A549 (cell line): Measurements from ENCODE around the gene LRRC47. TPM values are rescaled to one million over a fixed set of nuclear protein-coding genes. Genes with fewer than 3 reads are reported as not detected.

Experiments
- ATAC-seq, 2 experiments: fragments of 200-7000 bp in 1 of 2; fragments of >200 bp in 1 of 2; cut with Nextera tagmentation in 1 of 2; cut with Tn5 transposase in 1 of 2; 3 replicates each; pipeline versions ENCODE4 v1.8.0 to v1.9.1; 2018 to 2020; ENCODE audit warnings: mild to moderate bottlenecking in 1 of 2, moderate library complexity in 1 of 2
- CTCF ChIA-PET: fragments of 300-600 bp; sonication (Branson Sonifier 250); formaldehyde crosslinking; extraction: SDS; loops from one replicate; lab custom pipeline; 2021; ENCODE audit warnings: antibody characterized with exemption, inconsistent platforms; lab: Yijun Ruan, JAX
- POLR2A ChIA-PET: fragments of 350-600 bp; formaldehyde crosslinking; extraction: SDS; loops from one replicate; lab custom pipeline; 2021; ENCODE audit warnings: antibody characterized with exemption, inconsistent platforms; lab: Yijun Ruan, JAX
- DNase-seq, 2 experiments: peaks; one replicate each; pipeline versions ENCODE4 v3.0.0 to v3.0.0-alpha.2; 2011 to 2016; ENCODE audit warnings: low read depth in 1 of 2, low spot score in 1 of 2
- FAIRE-seq: peaks from 2 replicates; lab custom pipeline; 2011; peaks lifted over from hg19 to GRCh38; lab: Jason Lieb, UNC
- H3K27ac ChIP-seq, 2 experiments: fragments of >200 bp; sonication (Bioruptor Twin); formaldehyde crosslinking; 3 replicates each; pipeline ENCODE4 v1.5.1; 2016 to 2017
- H3K4me1 ChIP-seq: fragments of >200 bp; sonication (Bioruptor Twin); formaldehyde crosslinking; 3 replicates; pipeline ENCODE4 v1.6.1; 2016
- H3K4me2 ChIP-seq: fragments of >200 bp; sonication (Bioruptor Twin); formaldehyde crosslinking; 3 replicates; pipeline ENCODE4 v1.6.1; 2016
- H3K4me3 ChIP-seq: fragments of >200 bp; sonication (Bioruptor Twin); formaldehyde crosslinking; 3 replicates; pipeline ENCODE4 v1.5.1; 2016
- H3K9me3 ChIP-seq: fragments of >200 bp; sonication (Bioruptor Twin); formaldehyde crosslinking; 3 replicates; pipeline ENCODE4 v1.6.1; 2016
- BHLHE40 ChIP-seq: IDR thresholded peaks from 2 replicates; pipeline ENCODE4 v1.6.1; 2012; ENCODE audit warnings: low read depth, low read length, inconsistent platforms
- CBX2 ChIP-seq: fragments of 200-600 bp; sonication (generic); IDR thresholded peaks from 2 replicates; pipeline ENCODE4 v1.6.1; 2016; ENCODE audit warnings: low read depth, mild to moderate bottlenecking, borderline replicate concordance
- CHD2 ChIP-seq: fragments of 150-350 bp; IDR thresholded peaks from 2 replicates; pipeline ENCODE4 v1.6.1; 2014; ENCODE audit warnings: low read length; ENCODE audit not compliant: partially characterized antibody
- CHD4 ChIP-seq: fragments of 200-600 bp; sonication (generic); IDR thresholded peaks from 2 replicates; pipeline ENCODE4 v1.6.1; 2016; ENCODE audit warnings: antibody characterized with exemption, mild to moderate bottlenecking, borderline replicate concordance
- FOSB ChIP-seq: fragments of 250-450 bp; sonication (Bioruptor Pico); IDR thresholded peaks from 2 replicates; pipeline ENCODE4 v1.5.0; 2020; ENCODE audit warnings: mild to moderate bottlenecking, moderate library complexity
- FOSL2 ChIP-seq, 2 experiments: fragments of 450-650 bp in 1 of 2; fragments of >200 bp in 1 of 2; sonication (Bioruptor Twin) in 1 of 2; formaldehyde crosslinking; IDR thresholded peaks; 2 replicates each; pipeline versions ENCODE4 v1.5.0 to v1.6.1; 2016 to 2020; ENCODE audit warnings: mild to moderate bottlenecking in 1 of 2, moderate library complexity in 1 of 2
- JUN ChIP-seq, 2 experiments: fragments of >200 bp; sonication (Bioruptor Twin); formaldehyde crosslinking; IDR thresholded peaks; 2 replicates in 1 of 2; 3 replicates in 1 of 2; pipeline ENCODE4 v1.6.1; 2016 to 2017
- KDM5A ChIP-seq: fragments of 200-600 bp; sonication (generic); IDR thresholded peaks from 2 replicates; pipeline ENCODE4 v1.6.1; 2016; ENCODE audit warnings: antibody characterized with exemption, mild to moderate bottlenecking
- MAFK ChIP-seq: fragments of 450-650 bp; IDR thresholded peaks from 2 replicates; pipeline ENCODE4 v1.6.1; 2014; ENCODE audit not compliant: partially characterized antibody
- MAZ ChIP-seq: fragments of 150-350 bp; IDR thresholded peaks from 2 replicates; pipeline ENCODE4 v1.6.1; 2014; ENCODE audit warnings: antibody characterized with exemption, low read depth, low read length, borderline replicate concordance
- MYC ChIP-seq: IDR thresholded peaks from 2 replicates; pipeline ENCODE4 v1.6.1; 2012; ENCODE audit warnings: mild to moderate bottlenecking, inconsistent platforms, low read length, improper control_type of control experiment, borderline replicate concordance
- NR3C1 ChIP-seq: fragments of >200 bp; sonication (Bioruptor Twin); formaldehyde crosslinking; IDR thresholded peaks from 3 replicates; pipeline ENCODE4 v1.6.1; 2017
- PHF8 ChIP-seq: fragments of 200-600 bp; sonication (generic); IDR thresholded peaks from 2 replicates; pipeline ENCODE4 v1.6.1; 2016; ENCODE audit warnings: low read depth, mild to moderate bottlenecking, antibody characterized with exemption, moderate library complexity, borderline replicate concordance
- POLR2A ChIP-seq: IDR thresholded peaks from 2 replicates; pipeline ENCODE4 v1.6.1; 2012; ENCODE audit warnings: mild to moderate bottlenecking, low read length
- POLR2AphosphoS2 ChIP-seq: conservative IDR thresholded peaks from 2 replicates; pipeline ENCODE4 v1.6.1; 2012; ENCODE audit warnings: low read length, improper control_type of control experiment, inconsistent platforms
- RAD21 ChIP-seq, 2 experiments: fragments of >200 bp in 1 of 2; sonication (Bioruptor Twin) in 1 of 2; formaldehyde crosslinking in 1 of 2; IDR thresholded peaks in 1 of 2; conservative IDR thresholded peaks in 1 of 2; 2 replicates in 1 of 2; 3 replicates in 1 of 2; pipeline ENCODE4 v1.6.1; 2012 to 2018; ENCODE audit warnings: inconsistent platforms in 1 of 2
- TFCP2L1 ChIP-seq: fragments of 250-450 bp; sonication (Bioruptor Pico); IDR thresholded peaks from 2 replicates; pipeline ENCODE4 v1.5.0; 2021; ENCODE audit warnings: mild to moderate bottlenecking
- TP53 ChIP-seq: fragments of 250-450 bp; sonication (Bioruptor Pico); IDR thresholded peaks from 2 replicates; pipeline ENCODE4 v1.5.0; 2021; ENCODE audit warnings: mild to moderate bottlenecking, moderate library complexity
- ZC3H11A ChIP-seq: fragments of 450-650 bp; IDR thresholded peaks from 2 replicates; pipeline ENCODE4 v1.6.1; 2014; ENCODE audit warnings: antibody characterized with exemption, mild to moderate bottlenecking
- WGBS: methylation state at CpG from one replicate; pipeline ENCODE4 v1.1.6; 2017; ENCODE audit errors: missing lambda C conversion rate; 5-methylcytosine and 5-hydroxymethylcytosine counted together
- polyA minus RNA-seq: library from RNA; depleted of rRNA, polyadenylated mRNA; stranded (reverse); fragments of >200 nt; gene quantifications from 2 replicates; pipeline ENCODE4 v1.2.3, GENCODE V29; 2011; rRNA and poly(A)+ RNA removed
- polyA plus RNA-seq, 4 experiments: library from polyadenylated mRNA; depleted of rRNA in 3 of 4; stranded (reverse); fragments of >200 nt; fragmentation: RNase III in 1 of 4; extraction: RNeasy Plus Mini Kit Qiagen cat#74134 plus additional on column Dnase treatment in 1 of 4; gene quantifications; 2 replicates in 3 of 4; 3 replicates in 1 of 4; pipeline ENCODE4 v1.2.3, GENCODE V29; 2011 to 2017
- TF ChIP-seq, protein P1 (sequence below): fragments of 450-650 bp; IDR thresholded peaks from 2 replicates; pipeline ENCODE4 v1.6.1; 2014; ENCODE audit warnings: antibody characterized with exemption
- TF ChIP-seq, protein P2 (sequence below): IDR thresholded peaks from 2 replicates; pipeline ENCODE4 v1.6.1; 2012
- TF ChIP-seq, protein P3 (sequence below): IDR thresholded peaks from 2 replicates; pipeline ENCODE4 v1.6.1; 2012; ENCODE audit warnings: low read depth, borderline replicate concordance
- TF ChIP-seq, protein P4 (sequence below): IDR thresholded peaks from 2 replicates; pipeline ENCODE4 v1.6.1; 2012
- TF ChIP-seq, protein P5 (sequence below): fragments of >200 bp; sonication (Bioruptor Twin); formaldehyde crosslinking; IDR thresholded peaks from 3 replicates; pipeline ENCODE4 v1.6.1; 2016
- TF ChIP-seq, protein P6 (sequence below): fragments of >200 bp; sonication (Bioruptor Twin); formaldehyde crosslinking; IDR thresholded peaks from 2 replicates; pipeline ENCODE4 v1.6.1; 2016

LRRC47 gene
- polyA plus RNA-seq (2011; rRNA removed) (37.3 and 41.6 TPM in 2 replicates), polyA plus RNA-seq (2017; fragmentation: RNase III; extraction: RNeasy Plus Mini Kit Qiagen cat#74134 plus additional on column Dnase treatment) (26.0 to 28.5 TPM (median 26.3 TPM) in 3 replicates), polyA minus RNA-seq (11.1 and 12.9 TPM in 2 replicates)
- 22.0 and 22.2 TPM in 2 replicates for polyA plus RNA-seq (2012; cell fraction: cytosol; rRNA removed)
- 24.9 and 29.3 TPM in 2 replicates for polyA plus RNA-seq (2012; cell fraction: nucleus; rRNA removed)

DNA sequence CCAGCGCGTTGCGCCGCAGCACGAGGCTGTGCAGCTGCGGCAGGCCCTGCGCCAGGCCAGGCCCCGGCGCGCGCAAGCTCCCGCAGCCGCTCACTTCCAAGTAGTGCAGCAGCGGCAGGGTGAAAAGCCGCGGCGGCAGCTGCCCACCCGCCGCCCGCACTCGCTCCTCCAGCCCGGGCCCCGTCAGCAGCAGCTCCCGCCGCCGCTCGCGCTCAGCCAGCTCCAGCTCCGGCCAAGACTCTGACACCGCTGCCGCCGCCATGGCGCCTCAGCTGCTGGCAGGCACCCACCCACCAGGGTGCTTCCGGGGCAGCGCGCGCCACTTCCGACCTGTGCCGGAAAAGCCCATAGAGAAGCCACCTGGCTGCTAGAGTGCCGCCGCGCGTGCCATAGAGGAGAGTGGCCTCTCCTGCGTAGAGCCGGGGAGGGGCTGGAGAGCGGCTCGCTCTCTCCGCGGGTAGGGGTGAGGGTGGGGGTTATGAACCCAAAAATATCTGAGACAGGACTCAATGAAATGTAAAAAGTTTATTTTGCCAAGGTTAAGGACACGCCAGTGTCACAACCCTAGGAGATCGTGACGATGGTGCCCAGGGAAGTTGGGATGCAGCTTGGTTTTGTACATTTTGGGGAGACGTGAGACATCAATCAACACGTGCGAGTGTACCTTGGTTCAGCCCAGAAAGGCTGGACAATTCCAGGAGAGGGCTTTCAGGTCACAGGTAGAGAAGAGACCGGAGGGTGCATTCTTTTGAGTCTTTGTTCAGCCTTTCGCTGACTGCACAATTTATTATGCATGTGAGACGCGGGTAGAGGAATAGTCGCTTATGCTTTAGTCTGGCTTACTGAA is at the start of gene LRRC47:
TSS of gene LRRC47 (minus strand) at position 284 of the 847 bp plus-strand sequence. CDS start at position 262, 22 bp downstream.
- POLR2A ChIA-PET = interaction anchor here (0.8 to 1.0 kb wide), 3 partner anchors 9 to 61 kb away, joined by 3 to 4 read pairs (median 3); partner anchors contain the start of genes CEP104 and DFFB
- no peaks in the 10 kb centered on the region for H3K9me3 ChIP-seq
- DNase-seq (peak; percentile 89 to 93), FAIRE-seq (no peak)
- WGBS = 13% methylated on average over 15 of the region's 60 CpGs
- CTCF ChIA-PET = interaction anchor here (1.2 to 2.3 kb wide), 4 partner anchors 9 to 101 kb away, joined by 3 to 9 read pairs (median 5); no protein-coding TSS in a partner anchor
- peak within 1 kb of the TSS; percentile 83 to 87 for H3K27ac ChIP-seq
- H3K4me1 ChIP-seq = peaks cover 18% of the 10 kb centered on the region; the same call in 2 of the 3 replicates
- TF ChIP-seq POLR2A (peak; percentile 53), MAFK (peak; percentile 86), JUN (IDR thresholded peaks at IDR 0.05) (peak; percentile 42 to 79; a peak in 3 of 5 replicates), MAZ (0 out of 2 replicates have a peak, but pooled peaks have one; percentile 71), PHF8 (0 out of 2 replicates have a peak, but pooled peaks have one; percentile 24), KDM5A (peak; percentile 59), MYC (peak; percentile 76; the same call in 1 of the 2 replicates), RAD21 (conservative IDR thresholded peaks at IDR 0.05 in 1 of 2, IDR thresholded peaks at IDR 0.05 in 1 of 2) (no peak), TP53 (CRISPR knock-in tag) (no peak), TFCP2L1 (CRISPR knock-in tag) (no peak), BHLHE40 (0 out of 2 replicates have a peak, but pooled peaks have one; percentile 20)
- TF ChIP-seq, protein P1, sequence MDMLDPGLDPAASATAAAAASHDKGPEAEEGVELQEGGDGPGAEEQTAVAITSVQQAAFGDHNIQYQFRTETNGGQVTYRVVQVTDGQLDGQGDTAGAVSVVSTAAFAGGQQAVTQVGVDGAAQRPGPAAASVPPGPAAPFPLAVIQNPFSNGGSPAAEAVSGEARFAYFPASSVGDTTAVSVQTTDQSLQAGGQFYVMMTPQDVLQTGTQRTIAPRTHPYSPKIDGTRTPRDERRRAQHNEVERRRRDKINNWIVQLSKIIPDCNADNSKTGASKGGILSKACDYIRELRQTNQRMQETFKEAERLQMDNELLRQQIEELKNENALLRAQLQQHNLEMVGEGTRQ = no peak
- TF ChIP-seq, protein P2, sequence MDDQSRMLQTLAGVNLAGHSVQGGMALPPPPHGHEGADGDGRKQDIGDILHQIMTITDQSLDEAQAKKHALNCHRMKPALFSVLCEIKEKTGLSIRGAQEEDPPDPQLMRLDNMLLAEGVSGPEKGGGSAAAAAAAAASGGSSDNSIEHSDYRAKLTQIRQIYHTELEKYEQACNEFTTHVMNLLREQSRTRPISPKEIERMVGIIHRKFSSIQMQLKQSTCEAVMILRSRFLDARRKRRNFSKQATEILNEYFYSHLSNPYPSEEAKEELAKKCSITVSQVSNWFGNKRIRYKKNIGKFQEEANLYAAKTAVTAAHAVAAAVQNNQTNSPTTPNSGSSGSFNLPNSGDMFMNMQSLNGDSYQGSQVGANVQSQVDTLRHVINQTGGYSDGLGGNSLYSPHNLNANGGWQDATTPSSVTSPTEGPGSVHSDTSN = 0 out of 2 replicates have a peak, but pooled peaks have one; percentile 52
- TF ChIP-seq, protein P3, sequence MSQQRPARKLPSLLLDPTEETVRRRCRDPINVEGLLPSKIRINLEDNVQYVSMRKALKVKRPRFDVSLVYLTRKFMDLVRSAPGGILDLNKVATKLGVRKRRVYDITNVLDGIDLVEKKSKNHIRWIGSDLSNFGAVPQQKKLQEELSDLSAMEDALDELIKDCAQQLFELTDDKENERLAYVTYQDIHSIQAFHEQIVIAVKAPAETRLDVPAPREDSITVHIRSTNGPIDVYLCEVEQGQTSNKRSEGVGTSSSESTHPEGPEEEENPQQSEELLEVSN = 0 out of 2 replicates have a peak, but pooled peaks have one; percentile 23
- TF ChIP-seq, protein P4, sequence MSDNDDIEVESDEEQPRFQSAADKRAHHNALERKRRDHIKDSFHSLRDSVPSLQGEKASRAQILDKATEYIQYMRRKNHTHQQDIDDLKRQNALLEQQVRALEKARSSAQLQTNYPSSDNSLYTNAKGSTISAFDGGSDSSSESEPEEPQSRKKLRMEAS = peak; percentile 89
- TF ChIP-seq, protein P5, sequence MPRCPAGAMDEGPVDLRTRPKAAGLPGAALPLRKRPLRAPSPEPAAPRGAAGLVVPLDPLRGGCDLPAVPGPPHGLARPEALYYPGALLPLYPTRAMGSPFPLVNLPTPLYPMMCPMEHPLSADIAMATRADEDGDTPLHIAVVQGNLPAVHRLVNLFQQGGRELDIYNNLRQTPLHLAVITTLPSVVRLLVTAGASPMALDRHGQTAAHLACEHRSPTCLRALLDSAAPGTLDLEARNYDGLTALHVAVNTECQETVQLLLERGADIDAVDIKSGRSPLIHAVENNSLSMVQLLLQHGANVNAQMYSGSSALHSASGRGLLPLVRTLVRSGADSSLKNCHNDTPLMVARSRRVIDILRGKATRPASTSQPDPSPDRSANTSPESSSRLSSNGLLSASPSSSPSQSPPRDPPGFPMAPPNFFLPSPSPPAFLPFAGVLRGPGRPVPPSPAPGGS = peak; percentile 51; the same call in 1 of the 3 replicates
- TF ChIP-seq, all 56 proteins: peak for 12
- peak; percentile 99 to 100 for ATAC-seq
- H3K4me3 ChIP-seq = peak within 1 kb of the TSS; percentile 79
- H3K4me2 ChIP-seq = peak within 1 kb of the TSS; percentile 97

DNA sequence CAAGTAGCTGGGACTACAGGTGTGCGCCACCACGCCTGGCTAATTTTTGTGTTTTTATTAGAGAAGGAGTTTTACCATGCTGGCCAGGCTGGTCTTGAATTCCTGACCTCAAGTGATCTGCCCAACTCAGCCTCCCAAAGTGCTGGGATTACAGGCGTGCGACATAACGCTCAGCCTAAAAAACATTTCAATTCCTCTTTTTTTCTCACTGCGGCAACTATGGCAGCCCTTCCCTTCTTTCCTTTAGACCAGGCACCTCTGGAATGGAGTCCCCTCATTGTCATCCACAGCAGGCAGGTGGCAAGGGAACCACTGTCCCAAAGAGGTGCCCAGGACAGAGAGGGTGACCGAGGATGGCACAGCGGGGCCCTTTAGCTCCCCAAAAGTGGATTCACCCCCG is 46.6 kb upstream of the LRRC47 start:
- Histone ChIP-seq H3K9me3 (no peaks in the 10 kb centered on the region; the same call in 2 of the 3 replicates), H3K4me3 (no peak overlapping the region), H3K4me2 (no peak overlapping the region), H3K27ac (no peak overlapping the region), H3K4me1 (no peaks in the 10 kb centered on the region)
- ChIA-PET POLR2A (no interaction called here), CTCF (no interaction called here)
- DNase-seq = no peak
- no peak for ATAC-seq
- FAIRE-seq = no peak
- WGBS = 95% methylated on average over 9 of the region's 9 CpGs
- TF ChIP-seq ZC3H11A (no peak), CHD2 (no peak), BHLHE40 (no peak), TFCP2L1 (CRISPR knock-in tag) (no peak), CHD4 (no peak), FOSL2 (IDR thresholded peaks at IDR 0.05) (no peak), FOSL2 (CRISPR knock-in tag; IDR thresholded peaks at IDR 0.05) (no peak), NR3C1 (no peak), POLR2AphosphoS2 (no peak), CBX2 (no peak), FOSB (CRISPR knock-in tag) (no peak), MAZ (no peak)
- TF ChIP-seq, protein P6, sequence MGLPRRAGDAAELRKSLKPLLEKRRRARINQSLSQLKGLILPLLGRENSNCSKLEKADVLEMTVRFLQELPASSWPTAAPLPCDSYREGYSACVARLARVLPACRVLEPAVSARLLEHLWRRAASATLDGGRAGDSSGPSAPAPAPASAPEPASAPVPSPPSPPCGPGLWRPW = no peak
- TF ChIP-seq, protein P5 = no peak
